H1 (cell line): Measurements from ENCODE around the gene DTNB. TPM values are rescaled to one million over a fixed set of nuclear protein-coding genes. Genes with fewer than 3 reads are reported as not detected.

Source experiments
- CTCF ChIA-PET: fragments of 300-600 bp; sonication (Branson Sonifier 250); formaldehyde crosslinking; loops from one replicate; lab custom pipeline; 2021; ENCODE audit not compliant: partially characterized antibody; lab: Charles Lee
- POLR2A ChIA-PET: fragments of 300-600 bp; sonication (Branson Sonifier 250); formaldehyde crosslinking; loops from one replicate; lab custom pipeline; 2021; ENCODE audit warnings: inconsistent platforms; ENCODE audit not compliant: partially characterized antibody; lab: Charles Lee
- DNase-seq, 2 experiments: peaks; one replicate each; pipeline versions ENCODE4 v3.0.0 to v3.0.0-alpha.2; 2010 to 2022; ENCODE audit warnings: low spot score in 2 of 2, low read depth in 1 of 2, mixed read lengths in 1 of 2
- FAIRE-seq: peaks from 2 replicates; lab custom pipeline; 2011; peaks lifted over from hg19 to GRCh38; lab: Jason Lieb, UNC
- H2AFZ ChIP-seq: 2 replicates; pipeline ENCODE4 v1.8.1; 2012; ENCODE audit warnings: low read length, inconsistent platforms
- H2AK5ac ChIP-seq: 2 replicates; pipeline ENCODE4 v1.6.1; 2013; ENCODE audit warnings: low read depth, low read length
- H2BK120ac ChIP-seq: replicated peaks from 2 replicates; pipeline ENCODE3; 2013; ENCODE audit warnings: low read depth, low read length, inconsistent platforms
- H2BK12ac ChIP-seq: 2 replicates; pipeline ENCODE4 v1.6.1; 2013; ENCODE audit warnings: low read depth, low read length
- H2BK15ac ChIP-seq: 2 replicates; pipeline ENCODE4 v1.6.1; 2013; ENCODE audit warnings: low read length
- H2BK20ac ChIP-seq: 2 replicates; pipeline ENCODE4 v1.6.1; 2013; ENCODE audit warnings: low read length
- H2BK5ac ChIP-seq: 2 replicates; pipeline ENCODE4 v1.6.1; 2013; ENCODE audit warnings: low read depth, low read length
- H3K14ac ChIP-seq: 2 replicates; pipeline ENCODE4 v1.6.1; 2013; ENCODE audit warnings: inconsistent platforms; ENCODE audit not compliant: insufficient read length
- H3K18ac ChIP-seq: 2 replicates; pipeline ENCODE4 v1.6.1; 2013; ENCODE audit warnings: low read length; ENCODE audit errors: extremely low read depth
- H3K23ac ChIP-seq: 2 replicates; pipeline ENCODE4 v1.6.1; 2013; ENCODE audit warnings: inconsistent platforms; ENCODE audit not compliant: insufficient read length
- H3K23me2 ChIP-seq: 2 replicates; pipeline ENCODE4 v1.6.1; 2013; ENCODE audit warnings: low read depth, low read length
- H3K27ac ChIP-seq: 2 replicates; pipeline ENCODE4 v1.6.1; 2011; ENCODE audit warnings: low read depth, low read length, inconsistent platforms
- H3K27me3 ChIP-seq, 4 experiments: replicated peaks in 1 of 4; 1 replicate in 1 of 4; 2 replicates in 3 of 4; pipeline versions ENCODE4 v1.6.1 to v1.8.1; 2011 to 2013; ENCODE audit warnings: low read length in 3 of 4, mild to moderate bottlenecking in 3 of 4, inconsistent platforms in 2 of 4, mixed read lengths in 2 of 4, moderate library complexity in 1 of 4; ENCODE audit not compliant: control insufficient read depth in 3 of 4, insufficient read depth in 3 of 4; ENCODE audit errors: extremely low read depth in 1 of 4
- H3K36me3 ChIP-seq, 4 experiments: 2 replicates each; pipeline versions ENCODE4 v1.6.1 to v1.8.1; 2011 to 2013; ENCODE audit warnings: mild to moderate bottlenecking in 4 of 4, low read length in 3 of 4, moderate library complexity in 2 of 4, control low read depth in 1 of 4, inconsistent platforms in 1 of 4; ENCODE audit not compliant: insufficient read depth in 4 of 4, control insufficient read depth in 2 of 4
- H3K4ac ChIP-seq: replicated peaks from 2 replicates; pipeline ENCODE3; 2013; ENCODE audit warnings: low read length, low read depth, mixed read lengths, inconsistent platforms; ENCODE audit not compliant: insufficient read length
- H3K4me1 ChIP-seq, 4 experiments: replicated peaks in 1 of 4; 1 replicate in 1 of 4; 2 replicates in 3 of 4; pipeline versions ENCODE4 v1.6.1 to v1.8.1; 2011 to 2013; ENCODE audit warnings: low read length in 3 of 4, inconsistent platforms in 2 of 4, mixed read lengths in 1 of 4; ENCODE audit not compliant: insufficient read depth in 4 of 4, control insufficient read depth in 3 of 4
- H3K4me2 ChIP-seq, 2 experiments: 2 replicates each; pipeline versions ENCODE4 v1.6.1 to v1.8.1; 2011 to 2013; ENCODE audit warnings: low read depth in 2 of 2, low read length in 2 of 2, control low read depth in 1 of 2, inconsistent platforms in 1 of 2, mild to moderate bottlenecking in 1 of 2; ENCODE audit not compliant: insufficient read depth in 1 of 2
- H3K4me3 ChIP-seq, 4 experiments: fragments of 200-600, 300-600 bp in 1 of 4; sonication (generic), shearing (Covaris generic), sonication (Bioruptor Twin) in 1 of 4; 2 replicates each; pipeline versions ENCODE4 v1.5.1 to v1.8.1; 2011 to 2016; ENCODE audit warnings: low read length in 4 of 4, low read depth in 3 of 4, control low read depth in 2 of 4, inconsistent platforms in 2 of 4, mild to moderate bottlenecking in 2 of 4, mixed read lengths in 1 of 4, moderate library complexity in 1 of 4; ENCODE audit not compliant: insufficient read depth in 2 of 4; ENCODE audit errors: extremely low read depth in 1 of 4
- H3K56ac ChIP-seq: replicated peaks from 2 replicates; pipeline ENCODE3; 2013; ENCODE audit warnings: low read depth, mild to moderate bottlenecking, mixed read lengths, low read length, inconsistent platforms; ENCODE audit not compliant: insufficient read length
- H3K79me1 ChIP-seq: 2 replicates; pipeline ENCODE4 v1.6.1; 2013; ENCODE audit warnings: low read depth, low read length, control low read depth
- H3K79me2 ChIP-seq, 2 experiments: 2 replicates each; pipeline versions ENCODE4 v1.6.1 to v1.8.1; 2012 to 2013; ENCODE audit warnings: low read length in 2 of 2, mild to moderate bottlenecking in 2 of 2, inconsistent platforms in 1 of 2; ENCODE audit not compliant: insufficient read depth in 2 of 2, control insufficient read depth in 1 of 2
- H3K9ac ChIP-seq, 4 experiments: replicated peaks in 1 of 4; 1 replicate in 1 of 4; 2 replicates in 3 of 4; pipeline versions ENCODE4 v1.6.1 to v1.8.1; 2011 to 2013; ENCODE audit warnings: low read depth in 3 of 4, low read length in 3 of 4, control low read depth in 2 of 4, mild to moderate bottlenecking in 2 of 4, moderate library complexity in 2 of 4, inconsistent platforms in 1 of 4; ENCODE audit errors: extremely low read depth in 1 of 4
- H3K9me3 ChIP-seq, 2 experiments: 2 replicates each; pipeline versions ENCODE4 v1.6.1 to v1.8.1; 2012 to 2013; ENCODE audit warnings: mild to moderate bottlenecking in 2 of 2, moderate library complexity in 2 of 2, control low read depth in 1 of 2, inconsistent platforms in 1 of 2, low read depth in 1 of 2, low read length in 1 of 2, mixed read lengths in 1 of 2; ENCODE audit not compliant: insufficient read depth in 2 of 2
- H4K20me1 ChIP-seq, 2 experiments: replicated peaks in 1 of 2; 2 replicates each; pipeline versions ENCODE3 to v1.8.1; 2011 to 2013; ENCODE audit warnings: inconsistent platforms in 2 of 2, low read length in 2 of 2, mild to moderate bottlenecking in 1 of 2; ENCODE audit not compliant: insufficient read depth in 2 of 2, control insufficient read depth in 1 of 2
- H4K5ac ChIP-seq: 2 replicates; pipeline ENCODE4 v1.6.1; 2013; ENCODE audit warnings: low read length, low read depth, mixed read lengths, inconsistent platforms; ENCODE audit not compliant: insufficient read length
- H4K8ac ChIP-seq: 2 replicates; pipeline ENCODE4 v1.8.0; 2013; ENCODE audit warnings: mild to moderate bottlenecking, moderate library complexity, low read length, inconsistent platforms; ENCODE audit not compliant: insufficient read depth; ENCODE audit errors: extremely low read depth
- H4K91ac ChIP-seq: replicated peaks from 2 replicates; pipeline ENCODE3; 2013; ENCODE audit warnings: low read length, mixed read lengths, inconsistent platforms; ENCODE audit not compliant: insufficient read length
- ATF3 ChIP-seq: IDR thresholded peaks from 2 replicates; pipeline ENCODE4 v1.6.1; 2011; ENCODE audit warnings: low read depth, mild to moderate bottlenecking, low read length; ENCODE audit not compliant: insufficient read depth
- CTBP2 ChIP-seq: IDR thresholded peaks from 2 replicates; pipeline ENCODE4 v1.7.0; 2011; ENCODE audit warnings: borderline replicate concordance, mild to moderate bottlenecking, moderate library complexity, mixed read lengths, low read length; ENCODE audit not compliant: insufficient read depth, insufficient read length
- HDAC6 ChIP-seq: IDR thresholded peaks from one replicate; pipeline ENCODE4 v1.7.1; 2012; ENCODE audit warnings: low read depth, mild to moderate bottlenecking, inconsistent platforms, low read length, moderate library complexity
- JUND ChIP-seq: IDR thresholded peaks from 2 replicates; pipeline ENCODE4 v1.6.1; 2011; ENCODE audit warnings: mild to moderate bottlenecking, improper control_type of control experiment, low read length
- SRF ChIP-seq: IDR thresholded peaks from 2 replicates; pipeline ENCODE4 v1.6.1; 2011; ENCODE audit warnings: mild to moderate bottlenecking, low read depth, low read length, moderate library complexity
- WGBS, 2 experiments: shearing (Covaris generic) in 1 of 2; methylation state at CpG; one replicate each; pipeline versions ENCODE4 v1.1.6 to v1.1.7; 2013 to 2015; ENCODE audit warnings: low lambda C conversion rate in 2 of 2, mixed read lengths in 2 of 2, inconsistent platforms in 1 of 2, low coverage in 1 of 2, missing lambda C conversion rate in 1 of 2; ENCODE audit not compliant: insufficient replicate concordance in 2 of 2, insufficient coverage in 1 of 2, insufficient read length in 1 of 2; ENCODE audit errors: extremely low coverage in 1 of 2, missing lambda C conversion rate in 1 of 2; 5-methylcytosine and 5-hydroxymethylcytosine counted together
- polyA plus RNA-seq, 7 experiments: library from polyadenylated mRNA; depleted of rRNA in 3 of 7; stranded (reverse) in 5 of 7; unstranded in 2 of 7; fragments of >200 nt in 5 of 7; fragments of 200-250 nt in 2 of 7; gene quantifications; 1 replicate in 5 of 7; 2 replicates in 1 of 7; 4 replicates in 1 of 7; pipeline versions ENCODE4 v1.2.1 to v1.2.3, GENCODE V29; 2011 to 2013; ENCODE audit warnings: missing spikeins in 2 of 7, mixed read lengths in 2 of 7
- total RNA-seq: library from RNA; stranded (reverse); fragmentation: NEBNext Ultra II Directional; extraction: Animal tissue kit (Norgen Biotek cat#: 25700); gene quantifications from 2 replicates; pipeline ENCODE4 v1.2.1, GENCODE V29; 2021

The DTNB gene
- total and polyA plus RNA-seq, 2 of the 8 experiments (the other 6 are each of a cell fraction or from before 2014, with no cell fraction given), result 39.6 to 49.5 TPM

- Histone ChIP-seq H4K8ac (no peak overlapping the region), H3K23me2 (no peaks in the 10 kb centered on the region), H2BK120ac (no peak overlapping the region), H3K56ac (no peak overlapping the region), H2BK15ac (no peak overlapping the region), H2BK5ac (no peak overlapping the region), H3K36me3 (no peaks in the 10 kb centered on the region; a peak in 1 of 8 replicates), H3K9ac (no peak overlapping the region), H3K4ac (no peak overlapping the region), H3K79me2 (no peaks in the 10 kb centered on the region), H3K14ac (no peak overlapping the region), H4K91ac (no peak overlapping the region), H4K20me1 (peaks cover 0 to 3% of the 10 kb centered on the region in 2 experiments), H2AFZ (no peak overlapping the region), H3K27me3 (no peaks in the 10 kb centered on the region), H3K4me1 (no peaks in the 10 kb centered on the region), H3K18ac (no peak overlapping the region), H3K79me1 (no peaks in the 10 kb centered on the region), H2BK12ac (no peak overlapping the region), H3K9me3 (no peaks in the 10 kb centered on the region), H2BK20ac (no peak overlapping the region), H3K4me2 (no peak overlapping the region), H4K5ac (no peak overlapping the region), H2AK5ac (no peak overlapping the region), H3K23ac (no peak overlapping the region), H3K4me3 (no peak overlapping the region), H3K27ac (no peak overlapping the region)
- FAIRE-seq (no peak), DNase-seq (no peak)
- ChIA-PET POLR2A (no interaction called here), CTCF (interaction anchor here (0.6 to 1.6 kb wide), 8 partner anchors 10 to 1402 kb away, joined by 3 to 7 read pairs (median 4); no protein-coding TSS in a partner anchor)
- TF ChIP-seq CTBP2 (no peak), JUND (no peak), HDAC6 (no peak), ATF3 (no peak), SRF (no peak)
- 82% methylated on average over 3 of the region's 4 CpGs; no CpG with 5 or more reads in 1 of the 2 experiments for WGBS, 2 experiments
These were observed 152.3 kb downstream of the DTNB start for GRCh38 chr2:25521126-25521525.
